Stimulated activated memory B cell treated with anti-CD40 and anti-IgM and Interleukin-4, amounts not matched to agents 10 μg/mL and 1 μg/mL and 100 μg/mL, for 72 hours (primary cell): ENCODE results near the gene GLP1R.

Source experiments
- ATAC-seq: fragments of 150-1000 bp; cut with Tn5 transposase; 2 replicates; pipeline ENCODE4 v1.10.0; 2021
- H3K27ac Mint-ChIP-seq: one replicate; pipeline ENCODE4 v1.8.0; 2022; ENCODE audit warnings: mild to moderate bottlenecking, mixed read lengths
- H3K27me3 Mint-ChIP-seq: one replicate; pipeline ENCODE4 v1.8.0; 2022; ENCODE audit warnings: mixed read lengths
- H3K36me3 Mint-ChIP-seq: one replicate; pipeline ENCODE4 v1.8.0; 2022; ENCODE audit warnings: mixed read lengths
- H3K4me1 Mint-ChIP-seq: one replicate; pipeline ENCODE4 v1.8.0; 2022; ENCODE audit warnings: mixed read lengths
- H3K4me3 Mint-ChIP-seq: one replicate; pipeline ENCODE4 v1.8.0; 2022; ENCODE audit warnings: mild to moderate bottlenecking, moderate library complexity, mixed read lengths
- H3K9me3 Mint-ChIP-seq: one replicate; pipeline ENCODE4 v1.8.0; 2022; ENCODE audit warnings: mixed read lengths

The GLP1R gene

DNA sequence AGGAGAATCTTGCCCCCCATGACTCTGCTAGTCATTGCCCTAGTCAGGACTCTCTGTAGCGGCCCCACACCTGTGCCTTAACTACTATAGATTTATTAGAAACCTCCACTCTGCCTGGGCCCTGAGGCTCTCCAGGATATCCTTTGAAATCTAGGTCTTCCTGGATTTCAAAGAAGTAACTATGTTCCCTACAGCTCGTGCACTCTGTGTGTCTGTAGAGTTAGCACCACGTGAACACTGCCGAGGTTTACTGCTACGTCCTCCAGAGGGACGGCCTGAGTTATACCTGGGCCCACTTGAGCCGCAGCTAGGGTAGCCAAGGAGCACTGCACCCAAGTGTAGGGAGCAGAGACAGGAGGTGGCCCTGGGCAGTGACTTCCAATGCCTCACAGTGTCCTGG, 19.8 kb downstream of the GLP1R start:
- Mint-ChIP-seq H3K27me3 (peaks cover 33% of the 10 kb centered on the region), H3K4me3 (no peak overlapping the region), H3K27ac (no peak overlapping the region), H3K36me3 (no peaks in the 10 kb centered on the region), H3K9me3 (no peaks in the 10 kb centered on the region), H3K4me1 (no peaks in the 10 kb centered on the region)
- no peak for ATAC-seq

DNA sequence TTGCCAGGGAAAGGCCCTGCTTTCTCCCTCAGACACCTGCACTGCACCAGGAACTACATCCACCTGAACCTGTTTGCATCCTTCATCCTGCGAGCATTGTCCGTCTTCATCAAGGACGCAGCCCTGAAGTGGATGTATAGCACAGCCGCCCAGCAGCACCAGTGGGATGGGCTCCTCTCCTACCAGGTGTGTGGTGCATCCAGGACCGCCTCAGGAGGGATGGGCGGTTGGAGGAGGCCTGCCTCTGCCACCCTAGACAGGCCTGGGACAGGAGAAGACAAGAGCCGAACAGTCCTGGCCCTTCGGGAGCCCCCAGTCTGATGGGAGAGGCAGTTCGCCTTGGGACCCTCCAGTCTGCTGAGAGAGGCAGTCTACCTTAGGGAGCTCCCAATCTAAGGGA, 24.2 kb downstream of the GLP1R start:
- ATAC-seq: no peak
- no peaks in the 10 kb centered on the region for H3K36me3 Mint-ChIP-seq
- peaks cover 4% of the 10 kb centered on the region for H3K4me1 Mint-ChIP-seq
- H3K9me3 Mint-ChIP-seq: no peaks in the 10 kb centered on the region
- no peak overlapping the region for H3K4me3 Mint-ChIP-seq
- peaks cover 24% of the 10 kb centered on the region for H3K27me3 Mint-ChIP-seq
- no peak overlapping the region for H3K27ac Mint-ChIP-seq

DNA sequence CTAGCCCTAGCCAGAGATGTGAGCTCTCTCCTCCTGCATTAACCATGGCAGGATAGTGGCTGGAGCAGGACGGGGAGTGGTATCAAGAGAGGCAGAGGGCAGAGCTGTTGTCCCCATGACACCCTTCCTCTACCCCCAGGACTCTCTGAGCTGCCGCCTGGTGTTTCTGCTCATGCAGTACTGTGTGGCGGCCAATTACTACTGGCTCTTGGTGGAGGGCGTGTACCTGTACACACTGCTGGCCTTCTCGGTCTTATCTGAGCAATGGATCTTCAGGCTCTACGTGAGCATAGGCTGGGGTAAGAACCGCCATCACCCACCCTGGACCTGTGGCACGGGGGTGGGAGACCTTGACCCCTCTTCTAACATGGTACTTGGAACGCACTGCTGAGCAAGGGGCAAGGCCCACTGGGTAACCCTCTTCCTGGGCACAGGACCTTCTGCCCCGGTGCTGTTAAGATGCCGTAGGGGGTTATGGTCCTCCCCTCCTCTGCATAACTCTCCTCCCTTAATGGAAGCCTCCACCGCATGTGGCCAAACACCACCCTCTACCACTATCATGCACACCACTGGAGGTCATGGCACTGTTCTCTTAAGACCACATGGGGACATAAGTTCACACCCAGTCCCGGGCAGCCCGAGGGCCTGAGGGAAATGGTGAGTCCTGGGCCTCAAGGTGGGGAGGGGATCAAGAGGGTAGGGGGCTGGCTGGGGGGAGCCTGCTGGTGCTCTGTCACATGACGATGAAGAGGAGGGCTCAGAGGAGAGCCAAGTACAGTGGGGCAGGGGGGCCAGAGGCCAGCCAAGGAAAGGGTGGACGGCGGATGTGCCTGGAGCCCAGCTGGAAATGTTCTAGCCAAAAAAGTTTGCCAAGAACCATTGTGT, 25.1 kb downstream of the GLP1R start:
- Mint-ChIP-seq H3K27ac (no peak overlapping the region), H3K4me3 (no peak overlapping the region), H3K9me3 (no peaks in the 10 kb centered on the region), H3K4me1 (peaks cover 4% of the 10 kb centered on the region), H3K36me3 (no peaks in the 10 kb centered on the region), H3K27me3 (peaks cover 19% of the 10 kb centered on the region)
- no peak for ATAC-seq

DNA sequence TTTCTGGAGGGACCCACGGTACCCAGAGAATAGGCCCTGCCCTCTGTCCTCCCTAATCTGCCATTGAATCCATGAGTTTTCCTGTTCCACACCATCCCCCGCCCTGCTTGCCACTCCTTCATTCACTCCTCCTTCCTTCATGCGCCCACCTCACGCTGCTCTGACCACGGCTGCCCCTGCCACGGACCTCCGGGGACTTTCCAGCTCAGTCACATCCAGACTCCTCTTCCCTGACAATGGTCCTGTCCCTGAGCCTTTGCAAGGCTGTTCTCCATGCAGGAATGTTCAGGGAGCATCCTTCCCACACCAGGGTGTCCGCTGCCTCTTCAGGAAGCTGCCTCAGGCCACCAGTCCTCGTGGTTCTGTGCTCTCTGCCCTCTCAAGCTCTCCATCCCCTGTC, 25.9 kb downstream of the GLP1R start:
- no peak overlapping the region for H3K4me3 Mint-ChIP-seq
- peaks cover 4% of the 10 kb centered on the region for H3K4me1 Mint-ChIP-seq
- no peak for ATAC-seq
- no peak overlapping the region for H3K27ac Mint-ChIP-seq
- H3K27me3 Mint-ChIP-seq: peaks cover 13% of the 10 kb centered on the region
- H3K9me3 Mint-ChIP-seq: no peaks in the 10 kb centered on the region
- no peaks in the 10 kb centered on the region for H3K36me3 Mint-ChIP-seq

DNA sequence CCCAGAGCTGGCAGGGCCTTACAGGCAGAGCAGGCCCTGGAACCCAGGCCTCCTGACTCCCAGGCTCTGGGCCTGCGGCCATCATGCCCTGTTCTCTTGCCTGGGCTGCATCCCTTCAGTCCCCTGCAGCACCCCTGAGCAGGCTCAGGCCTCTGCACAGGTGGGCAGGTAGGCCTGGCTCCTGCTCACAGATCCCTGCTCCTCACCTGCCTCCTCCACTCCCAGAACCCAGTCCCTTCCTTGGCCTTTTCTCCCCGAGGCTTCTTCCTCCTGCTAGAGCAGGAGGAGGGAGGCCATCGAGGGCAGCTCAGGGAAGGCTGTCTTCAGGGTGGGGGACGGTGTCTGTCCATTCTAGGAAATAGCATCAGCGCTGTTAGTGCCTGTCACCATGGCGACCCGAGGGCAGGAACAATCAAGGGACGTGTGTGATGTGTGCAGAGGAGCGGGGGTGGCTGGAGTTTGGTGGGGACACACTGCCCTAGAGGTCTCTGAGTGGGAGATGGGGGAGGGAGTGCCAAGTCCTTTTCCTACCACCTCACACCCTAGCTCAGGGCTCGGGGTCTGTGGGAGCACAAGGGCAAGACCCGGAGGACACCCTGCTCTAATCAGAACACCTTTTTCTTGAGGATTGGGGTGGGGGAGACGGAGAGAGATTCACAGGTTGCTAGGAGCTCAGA, 26.6 kb downstream of the GLP1R start:
- no peak for ATAC-seq
- Mint-ChIP-seq H3K27ac (no peak overlapping the region), H3K4me3 (no peak overlapping the region), H3K36me3 (no peaks in the 10 kb centered on the region), H3K4me1 (peaks cover 4% of the 10 kb centered on the region), H3K27me3 (peaks cover 13% of the 10 kb centered on the region), H3K9me3 (no peaks in the 10 kb centered on the region)

DNA sequence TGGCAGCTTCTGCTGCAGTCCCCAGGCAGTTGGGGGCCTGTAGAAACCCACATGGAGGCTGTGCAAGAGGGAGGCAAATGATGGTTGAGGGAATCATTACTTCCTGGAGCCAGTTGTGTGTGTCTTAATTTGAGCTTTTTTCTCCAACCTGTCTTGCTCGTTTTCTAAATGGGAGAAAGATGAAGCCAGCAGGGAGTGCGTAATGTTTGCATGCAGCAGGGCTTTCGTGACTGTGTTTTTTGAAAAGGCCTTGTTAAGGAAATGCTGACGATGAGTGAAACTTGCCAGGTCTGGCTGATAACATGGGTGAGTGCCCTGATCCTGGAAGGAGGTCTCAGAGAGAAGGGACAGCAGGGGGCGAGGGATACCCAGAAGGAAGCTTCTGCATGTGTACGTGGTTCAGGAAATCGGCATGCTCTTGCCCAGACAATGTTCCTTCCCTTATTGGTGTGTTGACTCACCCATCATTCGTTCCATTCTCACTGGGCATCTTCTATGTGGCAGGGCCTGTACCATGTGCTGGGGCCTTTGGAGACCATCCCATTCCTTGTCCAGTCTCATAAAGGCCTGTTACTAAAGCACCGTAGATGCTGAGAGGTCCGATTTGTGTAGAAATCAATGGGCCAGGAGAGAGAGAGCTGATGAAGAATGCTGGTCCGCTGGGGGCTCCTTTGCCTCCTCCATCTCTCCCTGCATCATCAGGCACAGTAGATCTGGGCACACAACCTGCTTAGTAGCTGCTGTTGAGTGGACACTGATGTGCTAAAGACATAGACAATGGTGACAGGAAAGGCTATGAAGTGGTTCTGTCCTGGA, 27.4 kb downstream of the GLP1R start:
- no peak for ATAC-seq
- Mint-ChIP-seq H3K4me3 (no peak overlapping the region), H3K9me3 (no peaks in the 10 kb centered on the region), H3K27me3 (peaks cover 13% of the 10 kb centered on the region), H3K4me1 (peaks cover 4% of the 10 kb centered on the region), H3K27ac (no peak overlapping the region), H3K36me3 (no peaks in the 10 kb centered on the region)

DNA sequence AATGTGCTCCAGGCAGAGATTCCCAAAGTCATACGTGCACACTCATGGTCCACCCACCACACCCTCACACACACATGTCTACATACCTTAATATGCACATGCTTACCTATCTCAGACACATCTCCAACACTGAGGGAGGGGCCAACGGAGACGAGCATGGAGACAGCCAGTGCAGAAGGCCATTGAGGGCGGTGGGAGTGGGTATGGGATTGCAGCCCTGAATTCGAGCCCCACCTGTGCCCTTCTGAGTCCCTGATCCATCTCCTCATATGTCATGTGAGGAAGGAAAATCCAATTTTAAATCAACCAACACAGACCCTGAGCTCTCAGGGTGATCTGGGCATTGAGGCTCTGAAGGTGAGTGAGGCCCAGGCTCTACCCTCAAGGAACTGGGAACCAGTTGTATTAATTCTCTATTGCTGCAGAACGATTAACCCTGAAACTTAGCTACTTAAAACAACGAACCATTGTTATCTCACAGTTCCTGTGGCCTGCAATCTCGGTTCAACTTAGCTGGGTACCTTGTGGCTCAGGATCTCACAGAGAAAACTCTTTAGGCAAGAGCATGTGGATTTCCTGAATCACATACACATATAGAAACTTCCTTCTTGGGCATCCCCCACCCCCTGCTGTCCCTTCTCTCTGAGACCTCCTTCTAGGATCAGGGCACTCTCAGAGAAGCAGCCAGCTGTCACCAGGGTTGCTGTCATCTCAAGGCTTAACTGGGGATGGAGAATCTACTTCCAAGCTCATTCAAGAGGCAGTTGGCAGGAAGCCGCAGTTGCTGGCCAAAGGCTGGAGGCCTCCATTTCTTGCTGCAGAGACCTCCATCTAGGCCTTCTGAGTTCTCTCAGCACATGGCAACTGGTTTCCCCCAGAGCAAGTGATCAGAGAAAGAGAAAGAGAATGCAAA, 28.3 kb downstream of the GLP1R start:
- Mint-ChIP-seq H3K27me3 (peaks cover 13% of the 10 kb centered on the region), H3K4me1 (peaks cover 4% of the 10 kb centered on the region), H3K4me3 (no peak overlapping the region), H3K9me3 (no peaks in the 10 kb centered on the region), H3K36me3 (no peaks in the 10 kb centered on the region), H3K27ac (no peak overlapping the region)
- ATAC-seq: no peak

DNA sequence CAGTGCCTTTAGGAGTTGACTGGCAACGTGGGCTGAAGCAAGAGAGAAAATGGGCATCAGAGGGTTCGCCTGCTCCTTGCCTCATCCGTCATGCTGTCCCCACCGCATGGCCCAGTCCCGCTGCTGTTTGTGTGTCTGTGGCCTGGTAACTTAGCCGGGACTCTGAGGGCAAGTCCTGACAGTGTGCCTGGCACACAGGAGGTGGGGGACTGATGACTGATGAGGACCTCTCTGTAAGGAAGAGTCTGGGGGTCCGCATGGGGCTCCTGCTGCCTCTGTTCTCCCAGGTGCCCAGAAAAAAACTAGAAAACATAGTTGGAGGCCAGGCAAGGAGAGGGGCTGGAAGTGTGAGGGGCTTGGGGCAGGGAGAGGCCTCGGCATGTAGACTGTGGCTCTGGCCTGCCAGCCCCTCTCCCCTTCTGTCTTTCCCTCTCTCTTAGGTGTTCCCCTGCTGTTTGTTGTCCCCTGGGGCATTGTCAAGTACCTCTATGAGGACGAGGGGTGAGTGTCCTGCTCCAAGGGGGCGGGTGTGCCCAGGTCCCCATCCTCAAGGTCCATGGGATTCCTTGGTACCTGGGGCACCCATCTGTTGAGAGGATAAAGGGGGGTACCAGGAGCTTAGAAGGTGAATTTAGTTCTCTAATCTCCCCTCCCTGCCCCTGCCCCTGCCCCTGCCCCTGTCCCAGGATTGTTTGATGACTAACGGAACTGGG, 29.5 kb downstream of the GLP1R start:
- peaks cover 10% of the 10 kb centered on the region for H3K4me1 Mint-ChIP-seq
- peak; percentile 17 for ATAC-seq
- H3K9me3 Mint-ChIP-seq: no peaks in the 10 kb centered on the region
- H3K27ac Mint-ChIP-seq: no peak overlapping the region
- H3K27me3 Mint-ChIP-seq: peaks cover 16% of the 10 kb centered on the region
- H3K36me3 Mint-ChIP-seq: no peaks in the 10 kb centered on the region
- H3K4me3 Mint-ChIP-seq: no peak overlapping the region

DNA sequence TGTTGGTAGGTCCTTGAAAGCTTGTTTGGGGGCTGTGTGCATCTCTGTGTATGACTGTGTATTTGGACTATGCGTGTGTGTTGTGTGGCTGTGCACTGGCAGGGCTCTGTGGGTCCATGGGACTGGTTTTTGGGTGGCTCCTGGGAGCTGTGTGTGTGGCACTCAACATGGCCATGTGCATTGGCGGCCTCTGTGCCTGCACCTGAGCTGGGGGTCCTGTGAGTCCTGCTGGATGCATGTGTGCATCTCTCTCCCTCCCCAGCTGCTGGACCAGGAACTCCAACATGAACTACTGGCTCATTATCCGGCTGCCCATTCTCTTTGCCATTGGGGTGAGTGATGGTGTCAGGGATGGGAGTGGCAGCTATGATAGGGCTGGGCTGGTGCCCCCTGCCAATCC, 30.1 kb downstream of the GLP1R start:
- H3K27ac Mint-ChIP-seq: no peak overlapping the region
- H3K4me3 Mint-ChIP-seq: no peak overlapping the region
- peaks cover 23% of the 10 kb centered on the region for H3K27me3 Mint-ChIP-seq
- peaks cover 14% of the 10 kb centered on the region for H3K4me1 Mint-ChIP-seq
- no peaks in the 10 kb centered on the region for H3K36me3 Mint-ChIP-seq
- no peaks in the 10 kb centered on the region for H3K9me3 Mint-ChIP-seq
- ATAC-seq: no peak

DNA sequence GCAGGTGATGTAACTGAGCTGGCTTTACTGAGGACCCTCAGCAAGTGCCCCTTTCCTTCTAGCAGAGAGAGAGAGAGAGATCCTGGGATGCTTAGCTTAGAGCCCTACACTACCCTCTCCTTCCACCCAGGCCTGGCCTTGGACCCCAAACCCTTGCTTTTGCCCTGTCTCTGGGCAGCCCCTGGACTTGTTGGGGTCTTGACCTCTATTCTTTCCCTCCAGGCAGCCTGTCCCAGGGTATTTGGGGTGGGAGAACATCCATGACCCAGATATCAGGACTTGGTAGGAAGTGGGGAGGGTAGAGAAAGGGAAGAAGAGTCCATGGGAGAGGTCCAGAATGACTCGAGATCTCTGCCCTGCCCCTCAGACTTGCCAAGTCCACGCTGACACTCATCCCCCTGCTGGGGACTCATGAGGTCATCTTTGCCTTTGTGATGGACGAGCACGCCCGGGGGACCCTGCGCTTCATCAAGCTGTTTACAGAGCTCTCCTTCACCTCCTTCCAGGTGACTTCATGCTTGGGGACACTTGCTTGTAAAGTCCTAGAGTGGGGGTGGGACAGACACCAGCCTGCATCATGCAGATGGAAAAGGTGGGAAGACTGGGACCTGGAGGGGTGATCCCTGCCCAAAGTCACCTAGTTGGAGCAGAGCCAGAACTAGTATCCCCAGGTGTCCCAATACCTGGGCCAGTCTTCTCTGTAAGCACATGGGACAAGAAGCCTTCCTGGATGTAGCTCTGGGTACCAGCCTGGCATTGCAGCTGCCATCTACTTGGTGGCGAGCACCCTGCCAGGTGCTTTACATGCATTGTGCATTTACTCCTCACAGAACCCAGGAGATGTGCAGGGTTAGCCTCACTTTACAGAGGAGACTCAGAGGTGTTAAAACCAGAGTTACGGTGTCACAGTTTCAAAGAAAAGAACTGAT, 30.9 kb downstream of the GLP1R start:
- no peak overlapping the region for H3K27ac Mint-ChIP-seq
- H3K36me3 Mint-ChIP-seq: no peaks in the 10 kb centered on the region
- peaks cover 14% of the 10 kb centered on the region for H3K4me1 Mint-ChIP-seq
- H3K4me3 Mint-ChIP-seq: no peak overlapping the region
- peaks cover 27% of the 10 kb centered on the region for H3K27me3 Mint-ChIP-seq
- ATAC-seq: no peak
- no peaks in the 10 kb centered on the region for H3K9me3 Mint-ChIP-seq

DNA sequence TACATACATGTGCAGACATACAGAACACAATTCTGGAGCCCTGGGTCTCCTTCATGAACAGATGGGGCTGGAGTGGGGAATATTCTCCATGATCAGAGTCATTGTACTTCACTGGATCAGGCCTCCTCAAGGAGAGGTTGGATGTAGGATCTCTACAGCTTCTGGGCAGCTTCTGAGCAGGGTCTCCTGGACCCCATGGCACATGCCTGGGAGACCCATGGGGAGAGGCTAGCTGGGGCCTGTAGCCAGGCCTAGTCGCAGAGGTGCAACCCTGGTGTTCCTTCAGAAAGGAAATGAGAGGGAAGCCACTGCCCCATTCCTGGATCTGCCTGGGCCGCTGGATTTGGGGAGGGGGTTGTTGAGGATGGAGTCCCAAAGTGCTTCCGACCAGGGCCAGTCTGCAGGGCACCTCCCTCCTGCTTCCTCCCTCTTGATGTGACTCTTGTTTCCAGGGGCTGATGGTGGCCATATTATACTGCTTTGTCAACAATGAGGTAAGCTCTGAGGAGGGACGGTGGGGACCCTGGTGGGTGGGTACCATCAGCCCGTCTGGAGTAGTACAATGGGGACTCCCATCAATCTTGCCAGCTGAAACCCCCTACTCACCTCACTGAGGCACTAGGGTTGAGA, 31.8 kb downstream of the GLP1R start:
- no peaks in the 10 kb centered on the region for H3K9me3 Mint-ChIP-seq
- peaks cover 27% of the 10 kb centered on the region for H3K27me3 Mint-ChIP-seq
- ATAC-seq: no peak
- H3K27ac Mint-ChIP-seq: no peak overlapping the region
- peaks cover 14% of the 10 kb centered on the region for H3K4me1 Mint-ChIP-seq
- H3K4me3 Mint-ChIP-seq: no peak overlapping the region
- no peaks in the 10 kb centered on the region for H3K36me3 Mint-ChIP-seq

DNA sequence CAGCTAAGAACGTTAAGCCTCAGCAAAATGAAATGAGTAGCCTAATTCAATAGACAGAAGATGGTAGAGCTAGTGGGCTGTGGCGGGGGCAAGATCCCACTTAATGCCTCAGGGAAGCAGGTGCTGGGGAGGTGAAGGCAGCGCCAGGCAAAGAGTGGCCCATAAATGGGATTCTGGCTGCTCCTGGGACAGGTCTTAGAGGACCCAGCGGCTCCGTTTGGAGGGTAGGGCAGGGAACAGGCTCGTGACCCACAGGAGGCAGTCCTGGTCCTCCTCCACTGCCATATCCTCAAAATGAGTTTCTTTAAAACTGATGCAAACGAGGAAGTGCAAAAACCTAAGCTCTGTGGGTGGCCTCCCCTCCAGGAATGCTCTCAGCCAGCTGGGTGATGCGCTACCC, 33.7 kb downstream of the GLP1R start:
- H3K27me3 Mint-ChIP-seq: peaks cover 46% of the 10 kb centered on the region
- H3K9me3 Mint-ChIP-seq: no peaks in the 10 kb centered on the region
- H3K36me3 Mint-ChIP-seq: no peaks in the 10 kb centered on the region
- no peak for ATAC-seq
- peaks cover 11% of the 10 kb centered on the region for H3K4me1 Mint-ChIP-seq
- H3K27ac Mint-ChIP-seq: no peak overlapping the region
- H3K4me3 Mint-ChIP-seq: no peak overlapping the region

DNA sequence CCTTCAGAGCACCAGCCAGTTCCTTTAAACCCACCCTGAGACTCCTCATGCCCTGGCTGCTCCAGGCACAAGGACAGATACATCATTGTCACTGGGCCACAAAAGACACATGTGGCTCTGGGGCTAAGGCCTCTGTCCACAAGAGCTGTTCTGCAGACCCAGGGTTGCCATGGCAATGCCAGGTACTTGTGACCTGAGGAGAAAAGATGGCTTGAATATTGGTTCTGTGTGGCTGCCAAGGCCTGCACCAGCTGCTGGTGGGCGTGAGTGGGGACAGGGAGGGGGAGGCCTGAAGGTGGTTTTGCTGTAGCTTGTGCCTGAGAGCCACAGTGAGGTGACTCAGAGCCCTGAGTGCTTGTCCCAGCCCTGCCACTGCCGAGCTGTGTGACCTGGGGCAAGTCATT, 34.7 kb downstream of the GLP1R start:
- Mint-ChIP-seq H3K4me1 (peaks cover 10% of the 10 kb centered on the region), H3K27me3 (peaks cover 53% of the 10 kb centered on the region), H3K27ac (no peak overlapping the region), H3K36me3 (no peaks in the 10 kb centered on the region), H3K9me3 (no peaks in the 10 kb centered on the region), H3K4me3 (no peak overlapping the region)
- ATAC-seq: peak; percentile 24
